BLaER1 (cell line): Measurements from ENCODE around the gene OR51F2.
A peak's percentile ranks its signal among the peaks of the same experiment; 100 is the strongest.
"Not testable (repeated sequence)": the region's sequence is repeated elsewhere in the genome, so short reads cannot be mapped to it uniquely, and the experiment has no call there.

ENCODE experiments used
- H3K27ac ChIP-seq: shearing (Covaris generic); formaldehyde crosslinking; 2 replicates; pipeline ENCODE4 v1.8.1; 2022
- H3K27me3 ChIP-seq: shearing (Covaris generic); formaldehyde crosslinking; 2 replicates; pipeline ENCODE4 v1.8.1; 2022
- H3K36me3 ChIP-seq: shearing (Covaris generic); formaldehyde crosslinking; 2 replicates; pipeline ENCODE4 v1.8.1; 2022
- H3K4me1 ChIP-seq: shearing (Covaris generic); formaldehyde crosslinking; 2 replicates; pipeline ENCODE4 v1.8.1; 2022
- H3K4me2 ChIP-seq: shearing (Covaris generic); formaldehyde crosslinking; 2 replicates; pipeline ENCODE4 v1.8.1; 2022
- H3K4me3 ChIP-seq: shearing (Covaris generic); formaldehyde crosslinking; 2 replicates; pipeline ENCODE4 v1.8.1; 2022
- H3K9ac ChIP-seq: shearing (Covaris generic); formaldehyde crosslinking; 2 replicates; pipeline ENCODE4 v1.8.1; 2022
- H3K9me3 ChIP-seq: shearing (Covaris generic); formaldehyde crosslinking; 2 replicates; pipeline ENCODE4 v1.8.1; 2022
- H4K20me1 ChIP-seq: shearing (Covaris generic); formaldehyde crosslinking; 2 replicates; pipeline ENCODE4 v1.8.1; 2022
- Cebpa-rat ChIP-seq: shearing (Covaris generic); IDR thresholded peaks from 2 replicates; pipeline ENCODE4 v1.8.1; 2022

OR51F2 gene

GRCh38 chr11:4830346-4830745 is 9.2 kb downstream of the OR51F2 start:
- Histone ChIP-seq H3K9me3 (no peaks in the 10 kb centered on the region), H3K9ac (no peak overlapping the region), H3K27ac (no peak overlapping the region), H4K20me1 (no peaks in the 10 kb centered on the region), H3K4me3 (no peak overlapping the region), H3K27me3 (no peaks in the 10 kb centered on the region), H3K4me1 (no peaks in the 10 kb centered on the region), H3K4me2 (no peak overlapping the region), H3K36me3 (no peaks in the 10 kb centered on the region)
- TF ChIP-seq Cebpa-rat: no peak

- no peak overlapping the region for H3K4me3 ChIP-seq
- H3K4me1 ChIP-seq: no peaks in the 10 kb centered on the region
- H3K4me2 ChIP-seq: no peak overlapping the region
- H3K27me3 ChIP-seq: no peaks in the 10 kb centered on the region
- no peak overlapping the region for H3K9ac ChIP-seq
- no peaks in the 10 kb centered on the region for H3K9me3 ChIP-seq
- H3K36me3 ChIP-seq: no peaks in the 10 kb centered on the region
- H3K27ac ChIP-seq: no peak overlapping the region
- H4K20me1 ChIP-seq: no peaks in the 10 kb centered on the region
- TF ChIP-seq Cebpa-rat: no peak
Observed at GRCh38 chr11:4830909-4831308, 9.8 kb downstream of the OR51F2 start.

GRCh38 chr11:4839851-4840549 is 18.9 kb downstream of the OR51F2 start:
- Histone ChIP-seq H3K4me1 (no peaks in the 10 kb centered on the region), H3K4me2 (no peak overlapping the region), H4K20me1 (no peaks in the 10 kb centered on the region), H3K9me3 (0 out of 2 replicates have a peak, but pooled peaks cover 3% of the 10 kb centered on the region), H3K27me3 (no peaks in the 10 kb centered on the region), H3K27ac (no peak overlapping the region), H3K9ac (no peak overlapping the region), H3K4me3 (no peak overlapping the region), H3K36me3 (no peaks in the 10 kb centered on the region)
- no peak for TF ChIP-seq Cebpa-rat

- no peak within 1 kb of the TSS for H3K27ac ChIP-seq
- H3K4me2 ChIP-seq: no peak within 1 kb of the TSS
- no peaks in the 10 kb centered on the region for H3K9me3 ChIP-seq
- no peaks in the 10 kb centered on the region for H3K27me3 ChIP-seq
- no peaks in the 10 kb centered on the region for H3K36me3 ChIP-seq
- H3K4me1 ChIP-seq: no peaks in the 10 kb centered on the region
- H3K4me3 ChIP-seq: no peak within 1 kb of the TSS
- H3K9ac ChIP-seq: no peak within 1 kb of the TSS
- no peaks in the 10 kb centered on the region for H4K20me1 ChIP-seq
- TF ChIP-seq Cebpa-rat: no peak
Observed at GRCh38 chr11:4848908-4849532, 27.9 kb downstream of the OR51F2 start, which contains the start of gene OR51S1. OR51S1 (minus strand) TSS chr11:4849208; CDS start chr11:4849208, 0 bp downstream.

GRCh38 chr11:4851033-4851432 is 29.9 kb downstream of the OR51F2 start:
- Histone ChIP-seq H3K9ac (no peak overlapping the region), H3K27ac (no peak overlapping the region), H3K9me3 (no peaks in the 10 kb centered on the region), H3K4me3 (no peak overlapping the region), H3K4me2 (no peak overlapping the region), H4K20me1 (no peaks in the 10 kb centered on the region), H3K27me3 (no peaks in the 10 kb centered on the region), H3K36me3 (no peaks in the 10 kb centered on the region), H3K4me1 (no peaks in the 10 kb centered on the region)
- no peak for TF ChIP-seq Cebpa-rat

- H3K4me3 ChIP-seq, H3K4me2 ChIP-seq, H3K27me3 ChIP-seq, H4K20me1 ChIP-seq, H3K27ac ChIP-seq, H3K4me1 ChIP-seq, H3K9me3 ChIP-seq, H3K9ac ChIP-seq, H3K36me3 ChIP-seq: not testable (repeated sequence)
Observed at GRCh38 chr11:4854286-4854685, 33.2 kb downstream of the OR51F2 start.

GRCh38 chr11:4862447-4863236 is 41.5 kb downstream of the OR51F2 start:
- H3K27me3 ChIP-seq: no peaks in the 10 kb centered on the region
- H3K4me1 ChIP-seq: no peaks in the 10 kb centered on the region
- H3K27ac ChIP-seq: no peak overlapping the region
- no peak overlapping the region for H3K4me3 ChIP-seq
- no peak overlapping the region for H3K9ac ChIP-seq
- no peaks in the 10 kb centered on the region for H4K20me1 ChIP-seq
- H3K4me2 ChIP-seq: no peak overlapping the region
- TF ChIP-seq Cebpa-rat: no peak
- no peaks in the 10 kb centered on the region for H3K36me3 ChIP-seq
- peaks cover 7% of the 10 kb centered on the region for H3K9me3 ChIP-seq

- H3K4me1 ChIP-seq: no peaks in the 10 kb centered on the region
- TF ChIP-seq Cebpa-rat: no peak
- H3K9me3 ChIP-seq: peaks cover 7% of the 10 kb centered on the region
- H3K27ac ChIP-seq: no peak overlapping the region
- H3K36me3 ChIP-seq: no peaks in the 10 kb centered on the region
- no peak overlapping the region for H3K4me2 ChIP-seq
- H3K4me3 ChIP-seq: no peak overlapping the region
- H3K9ac ChIP-seq: no peak overlapping the region
- H3K27me3 ChIP-seq: no peaks in the 10 kb centered on the region
- no peaks in the 10 kb centered on the region for H4K20me1 ChIP-seq
Observed at GRCh38 chr11:4863876-4864275, 42.8 kb downstream of the OR51F2 start.

GRCh38 chr11:4865855-4866254 is 44.7 kb downstream of the OR51F2 start:
- Histone ChIP-seq H3K4me1 (peaks cover under 1% of the 10 kb centered on the region; the same call in 1 of the 2 replicates), H3K9me3 (peaks cover 7% of the 10 kb centered on the region), H3K4me2 (peak overlapping the region; percentile 6; the same call in 1 of the 2 replicates), H3K27me3 (no peaks in the 10 kb centered on the region), H3K27ac (no peak overlapping the region), H3K4me3 (no peak overlapping the region), H4K20me1 (no peaks in the 10 kb centered on the region), H3K36me3 (no peaks in the 10 kb centered on the region), H3K9ac (no peak overlapping the region)
- TF ChIP-seq Cebpa-rat: no peak
